ENCODE data around the gene SAA1.
"Not testable (repeated sequence)": the region's sequence is repeated elsewhere in the genome, so short reads cannot be mapped to it uniquely, and the experiment has no call there.

SAA1 gene

GRCh38 chr11:18261721-18262120 is 4.3 kb upstream of the SAA1 start:
- no peak for DNase-seq

- DNase-seq: peak; percentile 79
Observed at GRCh38 chr11:18262681-18263350, 3.2 kb upstream of the SAA1 start.

DNA sequence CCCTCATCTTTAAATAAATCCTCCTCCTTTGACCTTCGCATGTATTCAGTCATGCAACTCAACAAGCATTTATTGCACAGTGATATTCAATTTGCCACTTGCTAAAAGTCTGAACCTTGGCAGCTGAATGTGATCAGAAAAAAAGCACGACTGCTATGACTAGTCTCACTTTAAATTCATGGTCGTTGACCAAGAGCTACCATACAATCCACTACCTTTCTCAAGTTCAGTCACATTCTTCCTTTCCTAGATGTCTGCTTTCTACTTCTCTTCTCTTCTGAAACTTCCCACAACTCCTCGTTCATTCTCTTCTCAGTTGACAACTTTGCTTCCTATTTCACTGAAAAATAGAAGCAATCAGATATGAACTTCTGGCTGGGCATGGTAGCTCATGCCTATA is 2.0 kb upstream of the SAA1 start:
- DNase-seq: no peak

DNA sequence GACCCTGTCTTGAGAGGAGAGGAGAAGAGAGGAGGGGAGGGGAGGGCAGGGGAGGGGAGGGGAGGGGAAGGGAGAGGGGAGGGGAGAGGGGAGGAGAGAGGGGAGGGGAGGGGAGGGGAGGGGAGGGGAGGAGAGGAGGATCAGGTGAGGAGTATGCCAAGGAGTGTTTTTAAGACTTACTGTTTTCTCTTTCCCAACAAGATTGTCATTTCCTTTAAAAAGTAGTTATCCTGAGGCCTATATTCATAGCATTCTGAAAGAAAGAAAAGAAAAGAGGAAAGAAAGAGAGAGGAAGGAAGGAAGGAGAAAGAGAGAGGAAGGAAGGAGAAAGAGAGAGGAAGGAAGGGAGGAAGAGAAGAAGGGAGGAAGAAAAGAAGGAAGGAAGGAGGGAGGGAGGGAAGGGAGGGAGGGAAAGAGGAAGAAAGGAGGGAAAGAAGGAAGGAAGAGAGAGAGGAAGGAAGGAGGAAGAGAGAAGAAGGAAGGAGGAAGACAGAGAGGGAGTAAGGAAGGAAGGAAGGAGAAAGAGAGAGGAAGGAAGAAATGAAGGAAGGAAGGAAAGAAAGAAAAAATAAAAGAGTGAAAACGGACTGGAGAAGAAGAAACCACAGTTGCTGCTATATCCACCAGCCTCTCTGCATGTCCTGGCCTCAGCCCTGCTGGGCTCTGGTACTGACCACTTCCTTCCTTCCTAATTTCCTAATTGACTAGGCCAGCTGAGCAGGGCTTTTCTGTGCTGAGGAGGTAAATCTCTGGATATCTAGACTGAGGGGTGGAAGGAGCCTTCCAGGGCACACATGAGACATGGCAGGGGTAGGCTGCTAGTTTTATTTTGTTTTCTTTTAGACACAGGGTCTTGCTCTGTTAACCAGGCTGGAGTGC is 1.1 kb upstream of the SAA1 start:
- DNase-seq: no peak

- DNase-seq: not testable (repeated sequence)
Observed at GRCh38 chr11:18267335-18268133, 1.5 kb downstream of the SAA1 start.

DNA sequence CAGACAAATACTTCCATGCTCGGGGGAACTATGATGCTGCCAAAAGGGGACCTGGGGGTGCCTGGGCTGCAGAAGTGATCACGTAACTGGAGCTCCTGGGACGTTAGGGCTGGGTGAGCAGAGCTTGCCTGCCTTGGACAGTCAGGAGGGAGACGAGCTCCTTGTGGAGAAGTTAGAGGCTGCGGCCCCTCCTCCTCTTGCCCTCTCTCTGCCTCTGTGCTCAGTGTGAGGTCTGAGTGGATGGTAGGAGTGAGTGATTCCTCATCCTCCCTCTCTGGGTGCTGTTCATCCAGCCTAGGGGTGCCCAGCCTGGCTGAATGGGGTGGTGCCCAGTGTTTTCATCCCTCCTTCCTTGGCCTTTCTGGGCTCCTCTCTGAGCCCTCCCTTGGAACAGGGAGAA is 3.2 kb downstream of the SAA1 start:
- not testable (repeated sequence) for DNase-seq

DNA sequence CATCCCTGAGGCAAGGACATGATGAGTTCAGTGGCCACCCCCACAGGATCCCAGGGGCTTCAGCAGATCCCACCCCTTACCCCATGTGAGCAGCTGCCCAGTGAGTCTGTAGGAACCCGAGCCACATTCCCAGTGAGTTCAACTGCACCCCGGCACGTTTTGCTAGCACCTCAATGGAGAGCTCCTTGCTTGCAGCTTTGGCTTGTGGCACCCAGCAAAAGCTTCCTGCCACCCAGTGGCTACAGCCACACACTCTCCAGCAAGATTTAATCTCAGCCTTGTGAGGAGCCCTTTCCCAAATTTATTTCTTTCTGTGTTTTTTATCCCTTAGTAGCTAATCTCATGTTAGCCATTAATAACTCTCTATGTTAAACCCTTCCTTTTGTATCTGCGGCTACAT is 4.0 kb downstream of the SAA1 start:
- DNase-seq: no peak

DNA sequence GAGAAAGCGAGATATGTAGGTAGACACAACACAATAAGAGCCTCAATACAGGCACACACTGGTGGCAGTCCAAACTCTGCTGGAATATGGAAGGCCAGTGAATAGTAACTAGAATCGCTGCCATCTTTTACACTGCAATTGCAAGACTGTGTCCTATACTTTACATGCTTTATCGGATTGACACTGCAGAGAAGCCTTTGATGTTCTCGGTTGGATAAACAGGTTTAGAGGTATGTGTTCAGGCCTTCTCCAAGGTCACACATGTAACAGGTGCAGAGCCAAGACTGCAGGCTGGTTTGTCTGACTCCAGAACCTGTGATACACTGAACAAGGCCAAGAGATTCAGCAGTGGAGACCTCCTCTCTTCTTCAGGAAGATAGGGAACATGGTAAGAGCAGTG is 5.1 kb downstream of the SAA1 start:
- DNase-seq: no peak

- DNase-seq: no peak
Observed at GRCh38 chr11:18277565-18278271, 11.7 kb downstream of the SAA1 start.

GRCh38 chr11:18280438-18281045 is 14.5 kb downstream of the SAA1 start:
- no peak for DNase-seq

DNA sequence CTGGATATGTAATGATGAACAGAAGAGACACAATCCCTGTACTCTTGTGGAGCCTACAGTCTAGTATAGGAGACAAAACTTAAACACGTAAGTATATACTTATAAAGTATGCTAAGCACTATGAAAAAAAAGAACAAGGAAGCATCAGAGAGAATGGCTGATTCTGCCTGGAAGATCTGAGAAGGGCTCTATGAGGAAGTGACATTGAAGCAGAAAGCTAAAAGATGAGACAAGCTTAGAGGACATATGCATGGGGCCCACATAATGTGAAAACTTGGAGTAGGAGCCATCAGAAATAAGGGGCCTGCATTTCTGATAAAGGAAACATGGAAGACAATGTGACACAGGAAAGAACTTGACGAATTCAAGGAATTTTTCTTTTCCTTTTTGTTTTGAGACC is 16.6 kb downstream of the SAA1 start:
- DNase-seq: no peak

- no peak for DNase-seq
Observed at GRCh38 chr11:18285841-18286240, 19.8 kb downstream of the SAA1 start.

DNA sequence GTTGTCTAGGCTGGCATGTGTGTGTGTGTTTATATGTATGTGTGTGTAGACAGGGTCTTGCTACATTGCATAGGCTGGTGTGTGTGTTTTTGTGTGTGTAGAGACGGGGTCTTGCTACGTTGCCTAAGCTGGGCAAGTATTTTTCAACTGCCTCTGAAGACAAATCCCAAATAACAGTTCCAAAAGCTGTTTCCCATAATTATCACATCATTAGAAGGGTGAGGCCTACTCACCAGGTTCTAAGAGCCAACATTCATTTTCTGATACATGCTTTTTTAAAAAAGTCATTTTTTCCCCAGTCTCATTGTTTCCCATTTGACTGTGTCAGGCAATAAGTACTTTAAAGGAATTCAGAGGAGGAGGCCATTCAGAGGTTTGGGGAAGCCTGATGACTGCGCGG is 22.8 kb downstream of the SAA1 start:
- no peak for DNase-seq

GRCh38 chr11:18294862-18295261 is 28.8 kb downstream of the SAA1 start:
- DNase-seq: no peak

DNA sequence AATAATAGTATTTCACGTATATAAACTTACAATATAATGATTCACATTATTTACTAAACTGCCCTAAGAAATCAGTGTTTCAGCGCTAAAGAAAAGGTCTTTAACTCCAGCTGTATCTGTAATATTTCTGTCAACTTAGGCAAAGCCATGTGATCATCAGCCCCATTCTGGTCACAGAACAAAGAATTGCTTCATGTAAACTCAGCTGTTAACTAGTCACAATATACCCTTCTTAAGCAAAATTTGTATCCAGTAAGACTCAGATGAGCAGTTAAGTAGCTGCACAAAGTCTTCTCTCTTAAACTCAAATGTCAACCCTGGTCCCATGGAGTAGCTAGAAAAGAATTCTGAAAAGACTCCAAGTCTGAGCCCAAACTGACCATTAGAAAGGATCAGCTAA is 29.3 kb downstream of the SAA1 start:
- no peak for DNase-seq

DNA sequence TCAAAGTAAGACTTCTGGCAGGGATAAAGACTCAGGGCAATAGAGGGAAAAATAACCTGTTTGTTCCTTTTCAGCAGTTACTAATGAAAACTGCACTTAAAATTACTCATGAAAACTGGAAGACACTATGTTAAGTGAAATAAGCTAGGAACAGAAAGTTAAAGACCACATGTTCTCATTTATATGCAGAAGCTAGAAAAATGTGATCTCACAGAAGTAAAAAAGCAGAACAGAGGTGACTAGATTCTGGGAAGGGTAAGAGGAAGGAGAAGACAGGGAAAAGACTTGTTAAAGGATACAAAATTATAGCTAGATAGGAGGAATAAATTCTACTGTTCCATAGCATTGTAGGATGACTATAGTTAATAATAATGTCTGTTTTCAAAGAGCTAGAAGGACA is 33.7 kb downstream of the SAA1 start:
- no peak for DNase-seq

DNA sequence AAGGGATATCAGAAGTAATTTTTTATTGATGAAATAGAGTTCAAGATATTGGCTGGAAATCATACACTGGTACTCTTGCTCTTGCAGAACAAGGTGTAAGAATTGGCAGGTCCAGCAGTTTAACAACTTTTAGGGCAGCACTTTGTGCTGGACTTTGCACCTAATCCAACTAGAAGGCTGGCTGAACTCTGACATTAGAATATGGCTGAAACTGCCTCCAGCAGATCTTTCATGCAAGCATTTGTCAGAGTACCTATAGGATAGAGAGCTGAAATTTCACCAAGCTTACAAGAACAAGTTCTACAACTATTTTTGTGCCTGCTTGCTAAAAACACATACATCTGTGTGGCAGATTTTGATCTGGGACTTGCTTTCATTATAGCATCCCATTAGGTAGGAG is 38.7 kb downstream of the SAA1 start:
- DNase-seq: no peak

GRCh38 chr11:18307461-18308139 is 41.5 kb downstream of the SAA1 start:
- DNase-seq: no peak

DNA sequence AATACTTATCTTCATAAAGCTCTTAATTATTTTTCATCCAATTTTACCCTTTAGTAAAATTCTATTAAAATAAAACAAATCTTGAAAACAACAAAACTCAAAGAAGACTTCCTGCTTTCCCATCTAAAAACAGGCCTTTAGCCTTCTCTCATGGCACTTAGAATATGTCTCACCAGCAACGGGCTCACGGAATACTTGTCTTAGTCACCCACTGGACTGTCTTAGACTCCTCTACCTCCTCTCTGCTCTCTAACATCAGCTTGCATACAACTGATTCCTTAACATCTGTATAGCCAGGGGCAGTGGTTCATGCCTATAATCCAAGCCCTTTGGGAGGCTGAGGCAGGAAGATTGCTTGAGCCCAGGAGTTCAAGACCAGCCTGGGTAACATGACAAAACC is 42.2 kb downstream of the SAA1 start:
- no peak for DNase-seq

DNA sequence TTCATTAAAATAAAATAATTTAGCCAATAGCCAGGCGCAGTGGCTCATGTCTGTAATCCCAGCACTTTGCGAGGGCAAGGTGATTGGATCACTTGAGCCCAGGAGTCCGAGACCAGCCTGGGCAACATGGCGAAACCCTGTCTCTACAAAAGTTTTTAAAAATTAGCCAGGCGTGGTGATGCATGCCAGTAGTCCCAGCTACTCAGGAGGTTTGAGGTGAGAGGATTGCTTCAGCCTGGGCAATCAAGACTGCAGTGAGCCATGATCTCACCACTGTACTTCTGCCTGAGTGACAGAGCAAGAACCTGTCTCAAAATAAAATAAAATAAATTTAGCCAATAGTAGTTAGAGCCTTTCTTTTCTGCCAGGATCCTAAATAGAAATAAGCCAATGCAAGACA is 43.6 kb downstream of the SAA1 start:
- DNase-seq: no peak

GRCh38 chr11:18310800-18311340 is 44.8 kb downstream of the SAA1 start:
- DNase-seq: no peak

GRCh38 chr11:18312012-18312411 is 45.9 kb downstream of the SAA1 start:
- DNase-seq: no peak
